MG63 (cell line): ENCODE data around the gene DPYSL3. TPM values are rescaled to one million over a fixed set of nuclear protein-coding genes. Genes with fewer than 3 reads are reported as not detected.
"Not testable (repeated sequence)": the region's sequence is repeated elsewhere in the genome, so short reads cannot be mapped to it uniquely, and the experiment has no call there.

ENCODE experiments used
- DNase-seq: peaks from one replicate; pipeline ENCODE4 v3.0.0-alpha.2; 2020
- H3K27me3 ChIP-seq: fragments of 250-450 bp; sonication (Bioruptor Pico); 2 replicates; pipeline ENCODE4 v1.5.1; 2020; ENCODE audit warnings: mild to moderate bottlenecking, moderate library complexity
- H3K36me3 ChIP-seq: fragments of 250-450 bp; sonication (Bioruptor Pico); 2 replicates; pipeline ENCODE4 v1.5.1; 2020; ENCODE audit warnings: mild to moderate bottlenecking, moderate library complexity
- H3K4me3 ChIP-seq: fragments of 250-450 bp; sonication (Bioruptor Pico); 2 replicates; pipeline ENCODE4 v1.5.1; 2020; ENCODE audit warnings: mild to moderate bottlenecking, moderate library complexity
- H3K9me3 ChIP-seq: fragments of 250-450 bp; sonication (Bioruptor Pico); 2 replicates; pipeline ENCODE4 v1.5.1; 2020; ENCODE audit warnings: mild to moderate bottlenecking, moderate library complexity
- total RNA-seq: library from RNA; depleted of rRNA; stranded (reverse); fragments of >200 nt; shearing (Covaris generic); gene quantifications from 2 replicates; pipeline ENCODE4 v1.2.3, GENCODE V29; 2014; ENCODE audit warnings: low replicate concordance

The DPYSL3 gene
- total RNA-seq, 1 experiment from 2014 or later = 84.1 TPM

DNA sequence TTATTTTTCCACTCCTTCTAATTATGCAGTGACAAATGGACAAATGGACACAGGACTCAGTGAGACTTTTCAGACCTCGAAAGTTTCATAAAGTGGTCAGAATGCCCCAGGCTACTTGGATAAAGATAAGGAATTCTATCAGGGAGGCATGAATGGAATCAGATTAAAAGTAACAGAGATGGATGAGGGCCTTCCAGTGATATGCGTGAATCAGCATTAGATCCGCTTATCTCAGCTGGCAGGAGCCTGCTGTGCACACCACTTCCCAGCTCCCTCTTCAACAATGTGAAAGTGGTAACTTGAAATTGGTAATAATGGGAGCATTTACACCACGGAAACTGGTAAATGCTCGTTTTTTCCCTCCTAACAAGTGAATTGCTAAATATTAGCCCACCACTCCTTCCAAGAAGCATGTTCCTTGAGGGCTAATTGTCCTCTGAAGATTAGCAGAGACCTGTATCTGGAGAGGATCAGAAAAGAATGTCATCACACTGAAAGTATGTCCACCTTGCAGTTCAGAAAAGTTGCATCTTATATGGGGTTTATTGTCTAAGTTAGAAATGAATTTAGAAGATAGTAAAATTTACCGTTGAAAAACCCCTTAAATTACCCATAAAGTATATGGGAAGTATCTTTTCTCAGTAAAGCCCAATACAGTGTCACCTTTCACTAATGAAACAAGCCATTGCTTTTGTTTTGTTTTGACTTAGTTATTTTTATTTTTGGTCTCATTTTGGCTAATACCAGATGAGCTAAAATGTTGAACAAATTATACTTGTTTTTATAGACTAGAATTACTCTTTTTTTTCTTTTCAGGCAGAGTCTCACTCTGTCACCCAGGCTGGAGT lies 125.3 kb downstream of the DPYSL3 start:
- H3K4me3 ChIP-seq = no peak overlapping the region
- DNase-seq = no peak
- H3K36me3 ChIP-seq = no peaks in the 10 kb centered on the region; the same call in 1 of the 2 replicates
- H3K9me3 ChIP-seq = peaks cover 5% of the 10 kb centered on the region
- no peaks in the 10 kb centered on the region for H3K27me3 ChIP-seq

GRCh38 chr5:147382776-147383175 lies 127.1 kb downstream of the DPYSL3 start:
- H3K4me3 ChIP-seq = no peak overlapping the region
- no peak for DNase-seq
- H3K9me3 ChIP-seq = peaks cover 5% of the 10 kb centered on the region
- H3K36me3 ChIP-seq = no peaks in the 10 kb centered on the region
- H3K27me3 ChIP-seq = no peaks in the 10 kb centered on the region

GRCh38 chr5:147381555-147381954 lies 128.3 kb downstream of the DPYSL3 start:
- no peak for DNase-seq
- no peaks in the 10 kb centered on the region for H3K27me3 ChIP-seq
- no peak overlapping the region for H3K4me3 ChIP-seq
- peaks cover 5% of the 10 kb centered on the region for H3K9me3 ChIP-seq
- no peaks in the 10 kb centered on the region for H3K36me3 ChIP-seq

GRCh38 chr5:147377682-147378081 lies 132.2 kb downstream of the DPYSL3 start:
- Histone ChIP-seq H3K27me3 (no peaks in the 10 kb centered on the region), H3K4me3 (no peak overlapping the region), H3K9me3 (peaks cover 5% of the 10 kb centered on the region), H3K36me3 (no peaks in the 10 kb centered on the region)
- no peak for DNase-seq

- no peak for DNase-seq
- no peak overlapping the region for H3K4me3 ChIP-seq
- H3K9me3 ChIP-seq = no peaks in the 10 kb centered on the region; the same call in none of the 2 replicates
- H3K27me3 ChIP-seq = no peaks in the 10 kb centered on the region
- H3K36me3 ChIP-seq = no peaks in the 10 kb centered on the region
These were observed 134.7 kb downstream of the DPYSL3 start for GRCh38 chr5:147375151-147375550.

DNA sequence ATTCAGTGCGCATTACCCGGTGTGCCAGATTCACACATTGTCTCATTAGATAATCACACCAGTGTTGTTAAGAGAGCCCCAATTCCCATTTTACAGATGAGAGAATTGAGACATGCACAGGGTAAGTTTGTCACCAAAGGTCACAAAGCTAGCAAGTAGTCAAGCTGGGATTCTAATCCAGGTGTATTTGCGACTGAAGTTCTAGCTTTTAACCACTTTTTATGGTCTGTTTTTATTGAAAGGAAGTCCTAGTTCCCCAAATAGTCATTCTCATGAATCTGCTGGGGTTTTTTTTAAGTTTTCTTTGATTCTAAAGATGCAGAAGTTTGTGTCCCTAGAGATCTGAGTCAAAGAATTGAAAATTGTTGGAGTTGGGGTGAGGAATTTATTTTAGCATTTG lies 136.5 kb downstream of the DPYSL3 start:
- H3K27me3 ChIP-seq = no peaks in the 10 kb centered on the region
- no peaks in the 10 kb centered on the region; the same call in 1 of the 2 replicates for H3K9me3 ChIP-seq
- no peak for DNase-seq

GRCh38 chr5:147372191-147372590 lies 137.7 kb downstream of the DPYSL3 start:
- H3K4me3 ChIP-seq = no peak overlapping the region
- no peaks in the 10 kb centered on the region for H3K36me3 ChIP-seq
- no peaks in the 10 kb centered on the region; the same call in 1 of the 2 replicates for H3K9me3 ChIP-seq
- no peaks in the 10 kb centered on the region for H3K27me3 ChIP-seq
- DNase-seq = no peak

More for the DNA sequence above, 136.5 kb downstream of the DPYSL3 start:
- H3K4me3 ChIP-seq = no peak overlapping the region
- H3K36me3 ChIP-seq = no peaks in the 10 kb centered on the region

DNA sequence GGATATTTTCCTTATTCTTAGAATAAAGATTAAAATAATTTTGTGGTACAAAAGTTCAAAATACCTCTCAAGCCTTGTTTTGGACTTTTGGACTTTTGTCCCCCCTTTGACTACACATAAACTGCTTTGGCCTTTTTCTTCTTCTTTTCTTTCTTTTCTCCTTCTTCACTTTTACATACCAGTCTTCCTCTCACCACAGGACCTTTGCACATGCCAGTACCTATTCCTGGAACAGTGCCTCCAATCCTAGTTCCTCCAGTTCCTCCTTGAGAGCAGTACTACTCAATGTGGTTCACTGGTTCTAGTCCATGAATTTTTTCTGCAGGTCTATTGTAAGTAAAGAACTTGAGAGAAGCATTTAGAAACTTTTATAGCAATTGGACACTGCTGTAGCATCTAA lies 138.6 kb downstream of the DPYSL3 start:
- Histone ChIP-seq H3K27me3 (no peaks in the 10 kb centered on the region), H3K36me3 (no peaks in the 10 kb centered on the region), H3K4me3 (no peak overlapping the region), H3K9me3 (no peaks in the 10 kb centered on the region)
- DNase-seq = no peak

GRCh38 chr5:147369742-147370374 lies 140.0 kb downstream of the DPYSL3 start:
- no peak for DNase-seq
- no peak overlapping the region for H3K4me3 ChIP-seq
- no peaks in the 10 kb centered on the region for H3K36me3 ChIP-seq
- no peaks in the 10 kb centered on the region for H3K9me3 ChIP-seq
- no peaks in the 10 kb centered on the region for H3K27me3 ChIP-seq

GRCh38 chr5:147367381-147367780 lies 142.5 kb downstream of the DPYSL3 start:
- not testable (repeated sequence) for H3K36me3 ChIP-seq, H3K9me3 ChIP-seq, DNase-seq, H3K4me3 ChIP-seq, H3K27me3 ChIP-seq

DNA sequence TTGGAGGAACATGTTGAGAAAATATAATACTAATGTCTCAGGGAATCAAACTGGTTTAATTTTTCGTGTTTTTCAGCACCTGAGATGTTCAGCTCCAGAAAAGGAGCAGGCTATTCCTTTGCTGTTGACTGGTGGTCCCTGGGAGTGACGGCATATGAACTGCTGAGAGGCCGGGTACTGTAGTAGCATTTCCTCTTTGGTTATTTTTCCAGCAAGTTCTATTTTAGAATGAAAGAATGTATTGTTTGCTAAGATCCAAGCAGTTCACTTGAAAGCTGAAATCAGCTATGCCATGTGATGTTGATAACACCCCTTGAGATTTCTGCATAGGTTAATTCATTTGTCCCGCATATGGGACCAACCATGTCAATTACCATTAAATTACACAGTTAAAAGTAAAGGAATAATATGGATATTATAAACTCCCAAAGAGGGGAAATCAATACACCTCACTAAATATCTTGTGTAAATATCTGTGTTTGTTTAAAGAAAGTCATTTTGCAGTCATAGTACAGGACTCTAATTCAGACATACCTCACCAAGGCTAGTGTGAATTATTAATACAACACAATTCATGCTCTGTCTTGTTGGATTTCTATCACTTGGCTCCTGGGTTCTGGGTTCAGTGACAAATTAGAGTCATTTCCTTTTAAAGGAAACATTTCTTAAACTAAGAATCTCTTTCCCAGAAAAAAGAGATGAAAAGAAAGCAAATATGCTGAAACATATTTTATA lies 148.3 kb downstream of the DPYSL3 start:
- DNase-seq = no peak
- H3K27me3 ChIP-seq = no peaks in the 10 kb centered on the region
- no peaks in the 10 kb centered on the region for H3K36me3 ChIP-seq
- H3K4me3 ChIP-seq = no peak overlapping the region
- H3K9me3 ChIP-seq = no peaks in the 10 kb centered on the region

DNA sequence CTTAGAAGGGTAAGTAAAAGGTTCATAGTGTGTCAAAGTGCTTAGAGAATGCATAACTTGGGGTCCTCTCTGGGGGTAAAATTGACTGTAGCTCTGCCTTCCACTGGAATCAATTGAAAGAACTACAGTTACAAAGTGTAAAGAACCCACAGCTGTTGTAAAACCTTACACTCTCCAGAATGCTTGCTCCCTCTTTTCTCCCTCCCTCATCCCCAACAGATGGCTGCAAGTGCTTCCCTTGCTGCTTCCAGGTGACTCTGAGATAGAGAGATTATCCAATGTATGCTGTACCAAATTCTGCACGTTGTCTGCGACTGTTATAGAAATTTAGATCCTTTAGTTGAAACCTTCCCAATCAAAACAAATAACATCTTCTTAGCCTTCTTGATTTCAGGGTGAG lies 149.1 kb downstream of the DPYSL3 start:
- Histone ChIP-seq H3K4me3 (no peak overlapping the region), H3K9me3 (no peaks in the 10 kb centered on the region), H3K27me3 (no peaks in the 10 kb centered on the region), H3K36me3 (no peaks in the 10 kb centered on the region)
- no peak for DNase-seq

DNA sequence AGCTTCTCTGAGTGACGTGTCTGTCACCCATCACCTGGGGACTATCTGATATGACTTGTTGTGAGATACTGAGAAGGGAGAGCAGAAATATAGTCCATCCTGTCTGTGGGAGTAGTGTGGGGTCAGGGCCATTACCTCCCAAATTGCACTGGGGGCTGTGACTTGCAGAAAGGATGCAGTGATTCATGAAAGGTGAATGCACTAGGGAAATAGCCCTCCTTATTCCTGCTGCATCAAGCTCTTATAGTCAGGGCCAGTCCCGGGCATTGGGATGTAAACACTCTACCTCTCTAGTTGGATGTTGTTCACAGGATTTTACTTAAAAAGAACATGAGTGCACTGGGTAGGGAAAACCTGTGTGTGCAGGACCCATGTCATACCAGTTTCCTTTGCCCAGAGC lies 150.3 kb downstream of the DPYSL3 start:
- H3K9me3 ChIP-seq = no peaks in the 10 kb centered on the region
- DNase-seq = no peak
- no peak overlapping the region for H3K4me3 ChIP-seq
- H3K36me3 ChIP-seq = no peaks in the 10 kb centered on the region
- H3K27me3 ChIP-seq = no peaks in the 10 kb centered on the region

GRCh38 chr5:147359101-147359500 lies 150.8 kb downstream of the DPYSL3 start:
- Histone ChIP-seq H3K9me3 (no peaks in the 10 kb centered on the region), H3K36me3 (no peaks in the 10 kb centered on the region), H3K4me3 (no peak overlapping the region), H3K27me3 (no peaks in the 10 kb centered on the region)
- no peak for DNase-seq

- DNase-seq = no peak
- H3K27me3 ChIP-seq = no peaks in the 10 kb centered on the region
These were observed 160.6 kb downstream of the DPYSL3 start for GRCh38 chr5:147349241-147349640.

GRCh38 chr5:147348451-147348850 lies 161.4 kb downstream of the DPYSL3 start:
- Histone ChIP-seq H3K36me3 (no peaks in the 10 kb centered on the region), H3K27me3 (no peaks in the 10 kb centered on the region), H3K9me3 (no peaks in the 10 kb centered on the region), H3K4me3 (no peak overlapping the region)
- DNase-seq = no peak

More at GRCh38 chr5:147349241-147349640, 160.6 kb downstream of the DPYSL3 start:
- no peaks in the 10 kb centered on the region for H3K9me3 ChIP-seq
- H3K4me3 ChIP-seq = no peak overlapping the region
- no peaks in the 10 kb centered on the region for H3K36me3 ChIP-seq

DNA sequence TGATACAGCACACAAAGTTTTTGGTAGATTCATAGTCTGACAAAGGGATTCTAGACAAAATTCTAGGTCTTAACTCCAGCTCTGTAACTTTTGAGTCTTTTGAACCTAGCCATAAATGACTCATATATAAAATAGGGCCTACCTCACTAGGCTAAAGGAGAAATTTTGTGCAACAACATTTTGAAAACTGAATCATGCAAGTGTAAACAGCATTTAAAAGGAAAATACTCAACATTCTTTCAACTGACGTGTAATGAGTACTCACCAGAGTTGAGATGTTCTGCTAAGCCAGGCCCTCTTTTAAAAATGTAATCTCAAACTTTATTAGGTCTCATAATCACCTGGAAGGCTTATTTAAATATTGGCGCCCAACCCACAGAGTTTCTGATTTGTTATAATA lies 161.8 kb downstream of the DPYSL3 start:
- no peak for DNase-seq
- Histone ChIP-seq H3K36me3 (no peaks in the 10 kb centered on the region), H3K27me3 (no peaks in the 10 kb centered on the region), H3K4me3 (no peak overlapping the region), H3K9me3 (no peaks in the 10 kb centered on the region)
